A172 (cell line): ENCODE measurements around the gene DNAI1. TPM values are rescaled to one million over a fixed set of nuclear protein-coding genes. Genes with fewer than 3 reads are reported as not detected.

Experiments
- DNase-seq: peaks from one replicate; pipeline ENCODE4 v3.0.0-alpha.2; 2015; ENCODE audit warnings: low spot score
- total RNA-seq: library from RNA; depleted of rRNA; stranded (reverse); fragments of >200 nt; shearing (Covaris generic); gene quantifications from 2 replicates; pipeline ENCODE4 v1.2.3, GENCODE V29; 2014; rRNA removed

DNAI1 gene
- total RNA-seq, 1 experiment from 2014 or later: not detected

DNA sequence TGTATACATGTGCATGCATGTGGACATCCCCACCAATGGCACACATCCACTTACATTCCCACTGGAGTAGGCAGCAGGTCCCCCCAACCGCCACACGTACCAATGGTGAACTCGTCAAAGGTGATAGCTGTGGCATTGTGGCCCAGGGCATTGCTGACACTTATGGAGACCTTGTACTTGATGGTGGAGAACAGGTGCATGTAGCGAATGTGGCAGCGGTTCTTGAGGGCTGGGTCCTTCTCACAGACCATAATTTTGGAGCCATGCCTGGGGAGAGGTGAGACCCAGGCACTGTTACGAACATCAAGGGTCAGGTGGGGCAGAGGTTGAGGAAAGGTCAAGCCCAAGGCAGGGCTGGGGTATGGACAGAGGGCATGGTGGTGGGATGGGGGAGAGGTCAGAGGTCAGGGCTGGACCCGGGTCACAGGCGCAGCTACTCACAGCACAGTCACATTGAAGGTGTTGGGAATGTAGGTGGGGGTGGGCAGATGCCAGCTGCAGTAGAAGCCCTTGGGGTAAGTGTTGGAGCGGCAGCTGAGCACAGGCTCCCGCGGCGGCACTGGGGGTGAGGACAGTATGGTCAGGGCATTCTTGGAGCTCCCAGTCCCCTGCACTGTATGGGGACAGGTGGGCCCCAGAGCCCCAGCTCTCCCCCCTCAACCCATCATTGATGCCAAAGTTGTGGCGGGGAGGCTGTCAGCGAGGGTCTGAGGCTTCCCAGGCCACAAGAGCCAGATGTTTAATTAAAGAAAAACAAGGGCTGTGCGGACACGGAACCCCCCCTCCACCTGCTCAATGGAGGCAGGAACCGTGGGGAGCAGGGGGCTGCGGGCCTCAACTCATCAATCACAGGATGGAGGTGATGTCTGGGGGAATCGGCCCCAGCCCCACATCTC is 99.1 kb downstream of the DNAI1 start:
- no peak for DNase-seq

DNA sequence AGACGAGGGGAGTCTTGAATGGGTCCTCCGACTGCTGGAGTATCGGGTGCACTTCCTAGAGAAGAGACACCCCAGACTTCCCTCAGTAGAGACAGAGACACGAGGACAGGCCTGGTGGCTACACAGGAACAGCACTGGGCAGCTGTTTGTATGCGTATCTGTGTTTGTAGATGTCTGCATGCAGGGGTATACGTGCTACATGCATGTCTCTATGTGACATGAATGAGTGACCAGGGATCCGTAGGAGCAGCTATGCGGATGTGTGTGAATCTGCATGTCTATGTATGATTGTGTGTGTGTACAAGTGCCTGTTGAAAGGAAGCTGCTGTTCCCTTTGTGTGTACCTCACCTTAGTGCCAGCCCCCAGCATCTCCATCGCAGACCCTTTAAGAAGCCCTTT is 99.8 kb downstream of the DNAI1 start:
- DNase-seq: no peak

DNA sequence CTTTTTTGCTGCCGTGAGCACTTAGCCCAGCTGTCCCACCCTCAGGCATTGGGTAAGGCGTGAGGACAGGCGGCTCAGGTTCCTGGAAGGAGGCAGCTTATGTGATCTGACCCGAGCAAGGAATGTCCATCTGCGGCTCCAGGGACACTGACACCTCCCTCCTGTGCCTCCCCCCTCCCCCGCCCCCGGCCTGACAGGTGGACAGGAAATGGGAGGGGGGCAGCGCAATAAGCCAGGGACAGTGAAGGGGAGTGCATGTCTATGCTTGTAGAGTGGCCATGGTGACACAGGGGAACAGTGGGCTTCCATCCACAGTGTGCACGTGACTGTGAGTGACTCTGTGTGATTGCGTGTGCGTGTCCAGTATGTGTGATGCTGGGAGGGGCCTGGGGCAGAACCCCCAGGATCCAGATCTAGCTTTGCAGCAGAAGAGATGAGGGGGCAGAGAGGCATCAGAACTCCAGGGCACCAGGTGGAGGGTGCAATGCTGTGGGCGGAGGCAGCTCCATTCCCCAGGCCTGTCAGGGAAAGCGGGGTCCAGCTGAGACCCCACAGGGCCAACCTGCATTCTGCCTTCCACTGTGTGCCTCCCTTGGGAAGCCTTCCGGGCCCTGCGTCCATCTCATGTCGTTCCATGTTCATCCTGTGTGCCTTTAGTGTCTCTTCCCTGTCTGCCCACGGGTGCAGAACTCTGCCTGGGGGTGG is 100.5 kb downstream of the DNAI1 start:
- no peak for DNase-seq

DNA sequence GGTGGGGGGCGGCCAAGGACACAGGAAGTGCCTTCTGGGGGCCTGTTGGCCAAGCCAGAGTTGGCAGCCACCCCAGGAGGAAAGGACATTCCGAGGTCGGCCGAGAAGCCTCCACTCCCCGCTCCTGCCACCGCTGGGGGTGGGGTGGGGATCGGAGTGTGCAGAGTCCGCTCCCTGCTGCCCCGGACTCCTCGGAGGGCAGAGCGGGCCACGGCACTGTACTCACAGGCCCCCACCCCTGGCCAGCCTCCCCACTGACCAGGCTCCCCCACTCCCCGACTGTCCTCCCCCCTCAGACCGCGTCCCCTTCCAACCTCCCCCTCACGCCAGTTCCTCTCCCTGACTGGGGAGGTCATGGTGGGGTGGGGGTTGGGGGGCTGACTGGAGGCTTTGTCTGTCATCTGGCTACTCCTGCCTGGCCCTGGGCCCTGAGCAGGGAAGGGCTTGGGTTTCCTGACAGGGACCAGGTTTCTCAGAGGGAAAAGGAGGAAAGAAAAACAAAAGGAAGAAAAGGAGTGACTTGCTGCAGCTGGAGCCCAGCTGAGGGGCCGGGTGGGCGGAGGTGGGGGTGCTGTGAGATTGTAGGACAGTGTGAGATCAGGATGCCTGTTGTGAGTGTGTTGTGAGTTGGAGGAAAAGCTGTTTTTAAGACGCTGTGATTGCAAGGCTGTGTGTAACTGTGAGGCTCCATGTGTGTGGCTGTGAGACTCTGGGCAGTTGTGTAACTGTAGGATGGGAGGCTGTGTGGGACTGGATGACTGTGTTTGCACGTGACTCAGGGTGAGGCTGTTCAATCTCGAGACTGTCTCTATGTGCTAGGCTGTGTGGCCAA is 101.2 kb downstream of the DNAI1 start:
- peak; percentile 27 for DNase-seq

DNA sequence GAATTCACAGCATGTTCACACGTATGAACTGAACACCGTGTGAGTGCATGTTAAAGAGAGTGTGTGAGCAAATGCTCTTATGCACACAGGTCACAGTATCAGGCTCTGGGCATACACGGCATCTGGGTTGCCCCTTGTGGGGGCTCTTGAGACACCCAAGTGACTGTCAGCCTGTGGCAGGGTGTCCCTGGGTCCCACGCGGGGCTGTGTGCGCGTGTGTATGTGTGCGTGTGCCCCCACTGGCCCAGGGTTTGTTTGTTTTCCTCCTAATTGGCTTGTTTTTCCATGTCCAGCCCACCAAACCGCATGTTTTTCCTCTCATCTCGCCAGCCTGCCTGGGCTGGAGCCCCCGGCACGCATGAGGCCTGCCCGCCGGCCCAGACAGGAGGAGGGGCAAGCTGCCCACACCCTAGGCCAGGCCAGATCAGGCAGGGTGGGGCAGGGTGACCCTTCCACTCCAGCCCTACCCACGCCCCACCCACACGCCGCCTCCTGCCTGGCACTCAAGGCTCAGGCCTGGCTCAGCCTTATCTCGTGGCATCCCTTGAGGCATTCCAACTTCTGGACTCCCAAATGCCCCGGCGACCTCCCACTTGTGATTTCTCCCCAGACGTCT is 102.1 kb downstream of the DNAI1 start:
- DNase-seq: no peak

DNA sequence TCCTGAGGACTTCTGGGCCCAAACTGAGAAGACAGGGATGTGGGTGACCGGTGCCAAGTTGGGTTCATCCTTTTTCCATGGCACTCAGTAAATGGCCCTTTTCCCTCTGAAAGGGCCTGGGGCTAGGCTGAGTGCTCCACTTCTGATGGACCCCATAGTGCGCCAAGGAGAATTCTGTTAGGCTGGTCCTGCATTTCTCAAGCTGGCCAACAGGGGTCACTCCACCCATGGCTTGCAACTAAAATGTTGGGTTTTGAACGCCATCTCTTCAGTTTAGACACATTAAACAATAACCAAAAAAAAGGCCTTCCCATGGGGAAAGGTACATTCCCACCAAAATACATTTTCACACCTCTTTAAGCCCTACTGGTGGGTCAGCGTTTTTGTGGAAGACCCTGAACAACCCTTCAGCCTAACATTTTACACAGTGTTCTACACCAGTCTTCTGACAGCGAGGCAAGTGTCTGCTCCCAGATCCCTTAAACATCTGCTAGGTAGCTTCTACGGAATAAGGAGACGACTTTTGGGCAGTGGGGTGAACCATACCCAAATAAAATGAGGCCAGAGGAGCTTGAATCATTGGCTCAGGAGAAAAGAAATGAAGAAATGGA is 103.6 kb downstream of the DNAI1 start:
- DNase-seq: no peak

DNA sequence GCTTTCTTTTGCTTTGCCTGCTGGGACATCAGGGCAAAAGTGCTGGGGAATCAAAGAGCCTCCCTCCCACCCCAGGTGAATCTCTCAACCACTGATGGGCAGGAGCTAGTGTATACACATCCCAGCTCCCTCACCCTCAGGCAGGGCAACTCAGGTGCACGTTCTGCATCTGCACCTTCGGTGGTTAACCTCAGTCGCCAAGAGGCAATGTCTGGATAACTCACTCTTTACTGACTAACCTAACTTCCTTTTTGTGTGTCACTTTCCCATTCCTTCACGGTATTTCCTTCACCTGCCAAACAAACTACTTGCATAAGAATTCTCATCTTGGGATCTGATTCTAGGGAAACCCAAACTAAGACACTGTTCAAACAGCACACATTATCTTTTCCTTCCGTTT is 104.7 kb downstream of the DNAI1 start:
- no peak for DNase-seq

DNA sequence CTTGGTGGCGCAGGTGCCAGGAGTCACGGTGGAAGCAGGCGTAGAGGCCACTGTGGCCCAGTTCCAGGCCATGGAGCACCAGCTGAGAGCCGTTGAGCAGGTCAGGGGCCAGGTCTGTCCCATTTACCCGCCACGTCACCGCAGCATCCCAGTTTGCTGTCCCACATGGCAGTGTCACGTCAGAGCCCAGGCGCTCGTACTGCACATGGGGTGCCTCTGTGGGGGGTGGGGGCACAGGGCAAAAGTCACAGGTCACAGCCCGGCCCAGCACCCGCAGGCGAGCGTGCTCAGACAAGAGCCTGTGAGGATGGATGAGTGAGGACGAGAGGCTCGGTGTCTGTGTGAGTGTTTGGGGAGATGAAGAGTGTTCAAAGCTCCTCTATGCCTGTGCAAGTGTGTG is 106.0 kb downstream of the DNAI1 start:
- no peak for DNase-seq

DNA sequence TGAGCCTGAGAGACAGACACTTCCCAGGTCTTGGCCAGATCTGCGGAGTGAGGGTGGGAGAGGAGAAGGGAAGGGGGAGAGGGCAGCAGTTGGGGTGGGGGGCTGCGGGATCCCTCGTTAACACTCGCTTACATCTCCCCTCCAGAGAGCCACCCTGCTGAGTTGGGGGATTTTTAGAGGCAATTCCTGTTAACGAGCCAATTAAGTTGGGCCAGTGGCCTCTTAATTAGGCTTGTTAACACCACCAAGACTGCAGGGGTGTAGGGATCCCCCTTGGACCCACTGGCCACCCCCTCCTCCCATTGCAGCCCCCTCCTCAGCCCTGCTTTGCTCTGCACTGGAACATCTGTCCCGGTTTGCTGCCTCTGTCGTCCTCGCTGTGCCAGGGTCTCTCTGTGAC is 107.3 kb downstream of the DNAI1 start:
- DNase-seq: no peak

DNA sequence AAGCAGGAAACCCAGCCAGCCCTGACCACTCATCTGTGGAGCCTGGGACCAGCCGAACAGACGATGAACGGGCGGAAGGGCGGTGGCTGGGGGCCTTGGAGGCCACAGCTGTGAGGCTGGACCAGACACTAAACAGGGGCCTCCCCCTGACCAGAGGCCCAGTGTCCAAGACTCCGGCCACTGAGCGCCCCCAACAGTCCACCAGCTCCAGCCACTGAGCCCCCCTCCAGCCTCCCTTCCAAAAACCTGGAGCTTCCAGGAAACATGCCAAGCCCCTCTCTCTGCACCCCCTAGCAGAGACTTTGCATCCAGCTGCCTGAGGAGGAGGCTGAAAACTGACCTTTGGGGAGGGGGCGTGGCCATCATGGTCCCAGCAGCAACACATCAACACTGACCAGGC is 107.7 kb downstream of the DNAI1 start:
- DNase-seq: no peak

DNA sequence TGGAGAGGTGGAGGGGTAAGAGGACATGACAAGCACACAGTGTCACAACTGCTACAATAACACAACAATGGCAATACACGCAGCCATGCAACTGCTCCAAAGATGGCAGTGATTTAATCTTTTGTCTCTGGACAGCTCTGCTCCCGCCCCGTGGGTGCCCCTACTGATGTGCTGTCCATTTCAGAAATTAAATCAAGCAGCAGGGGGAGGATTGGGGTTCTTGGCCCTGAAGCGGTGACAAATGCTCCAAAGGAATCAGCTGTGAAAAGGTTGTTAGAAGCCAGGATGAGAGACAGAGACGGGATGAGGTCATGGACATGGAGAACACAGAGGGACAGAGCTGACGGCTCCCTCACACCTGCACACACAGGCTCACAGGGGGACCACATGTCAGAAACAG is 108.4 kb downstream of the DNAI1 start:
- DNase-seq: no peak

DNA sequence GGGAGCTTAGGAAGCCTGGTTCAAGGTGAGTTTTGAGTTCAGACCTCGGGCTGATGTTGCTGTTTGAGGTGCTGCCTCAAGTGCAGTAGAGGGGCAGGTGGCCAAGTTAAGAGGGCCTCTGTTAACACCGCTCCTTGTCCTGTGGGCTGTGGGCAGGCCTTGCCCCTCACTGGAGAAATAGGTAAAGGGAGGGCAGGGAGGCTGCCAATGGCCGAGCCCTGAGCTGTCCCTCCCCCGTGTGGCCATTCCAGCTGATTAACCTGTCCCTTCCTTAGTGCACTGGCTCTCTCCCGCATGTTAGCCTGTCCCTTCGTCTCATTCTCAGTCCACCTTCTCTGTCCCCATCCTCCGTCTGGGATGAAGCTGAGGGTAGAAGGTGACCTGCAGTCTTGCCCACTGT is 109.5 kb downstream of the DNAI1 start:
- DNase-seq: no peak

DNA sequence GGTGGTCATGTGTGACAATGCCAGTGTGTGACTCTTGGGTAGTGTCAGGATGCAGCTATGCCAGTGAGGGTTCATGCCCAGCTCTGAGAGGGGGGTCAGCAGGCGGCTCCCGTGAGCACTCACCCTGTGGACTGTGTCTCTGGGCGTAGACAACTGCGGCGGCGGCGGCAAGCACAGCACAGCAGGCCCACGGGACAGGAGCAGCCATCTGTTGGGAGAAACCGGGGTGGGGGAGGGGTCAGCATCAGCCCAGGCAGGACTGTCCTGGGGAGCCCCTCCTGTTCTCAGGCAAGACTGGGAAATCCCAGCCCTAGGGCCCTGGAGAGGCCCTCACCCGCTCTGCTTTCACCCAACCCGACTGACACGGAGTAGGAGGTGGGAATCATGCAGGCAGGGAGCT is 110.2 kb downstream of the DNAI1 start:
- DNase-seq: no peak

DNA sequence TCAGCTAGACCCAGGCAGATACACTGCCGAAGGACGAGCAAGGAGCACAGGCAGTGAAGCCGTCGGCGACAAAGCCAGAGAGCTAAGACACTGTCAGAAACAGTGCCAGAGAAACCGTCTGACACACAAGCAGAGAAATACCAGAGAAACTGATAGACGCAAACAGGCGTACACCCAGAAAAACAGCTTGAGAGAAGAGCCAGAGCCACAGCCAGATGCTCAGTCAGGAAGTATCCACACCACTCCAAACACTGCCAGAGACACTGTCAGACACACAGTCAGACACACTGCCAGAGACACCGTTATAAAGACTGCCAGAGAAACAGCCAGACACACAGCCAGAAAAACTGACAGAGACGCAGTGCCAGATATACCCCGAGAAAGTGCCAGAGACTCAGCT is 111.8 kb downstream of the DNAI1 start:
- DNase-seq: no peak

Other genes starting within 250 kb of the DNAI1 start
- 9.0 and 11.5 TPM in 2 replicates for gene KIF24, start 129.5 kb upstream of the DNAI1 start, total RNA-seq
- 52.1 and 67.4 TPM in 2 replicates for gene NUDT2, start 129.2 kb upstream of the DNAI1 start, total RNA-seq
- gene MYORG, start 81.9 kb upstream of the DNAI1 start, total RNA-seq: 3.5 and 4.6 TPM in 2 replicates
- gene FAM219A, start 235 bp upstream of the DNAI1 start, total RNA-seq: 11.1 and 11.6 TPM in 2 replicates
- 0.43 and 1.1 TPM in 2 replicates for gene ENHO, start 64.2 kb downstream of the DNAI1 start, total RNA-seq
- 0.69 TPM in 1 of 2 replicates, not detected in the other for gene CNTFR, start 130.9 kb downstream of the DNAI1 start, total RNA-seq
- gene RPP25L, start 153.3 kb downstream of the DNAI1 start, total RNA-seq: 20.1 and 26.2 TPM in 2 replicates
- 98.4 and 138 TPM in 2 replicates for gene DCTN3, start 161.7 kb downstream of the DNAI1 start, total RNA-seq
- 0.19 TPM in 1 of 2 replicates, not detected in the other for gene ARID3C, start 170.3 kb downstream of the DNAI1 start, total RNA-seq
- gene SIGMAR1, start 179.0 kb downstream of the DNAI1 start, total RNA-seq: 94.0 and 107 TPM in 2 replicates
- gene GALT, start 187.9 kb downstream of the DNAI1 start, total RNA-seq: 19.5 and 21.1 TPM in 2 replicates
- 9.3 and 10.9 TPM in 2 replicates for gene IL11RA, start 193.4 kb downstream of the DNAI1 start, total RNA-seq
- 2.2 TPM in 1 of 2 replicates, not detected in the other for gene CCL27, start 203.9 kb downstream of the DNAI1 start, total RNA-seq
- not detected in 2 replicates for gene CCL19, start 232.5 kb downstream of the DNAI1 start, total RNA-seq